Fibroblast of pulmonary artery (primary cell): ENCODE measurements around the gene WEE2.

ENCODE experiments used
- DNase-seq: peaks from one replicate; pipeline ENCODE4 v3.0.0-alpha.2; 2010; ENCODE audit warnings: low read depth
- H3K4me3 ChIP-seq: replicated peaks from 2 replicates; pipeline ENCODE4 v1.5.1; 2011; ENCODE audit warnings: low read depth, mild to moderate bottlenecking, control low read depth, low read length, moderate library complexity
- TF ChIP-seq, protein P1 (sequence below): IDR thresholded peaks from 2 replicates; pipeline ENCODE4 v1.5.1; 2011; ENCODE audit warnings: mild to moderate bottlenecking, control low read depth, low read length, inconsistent platforms; ENCODE audit errors: missing control alignments

Gene WEE2

DNA sequence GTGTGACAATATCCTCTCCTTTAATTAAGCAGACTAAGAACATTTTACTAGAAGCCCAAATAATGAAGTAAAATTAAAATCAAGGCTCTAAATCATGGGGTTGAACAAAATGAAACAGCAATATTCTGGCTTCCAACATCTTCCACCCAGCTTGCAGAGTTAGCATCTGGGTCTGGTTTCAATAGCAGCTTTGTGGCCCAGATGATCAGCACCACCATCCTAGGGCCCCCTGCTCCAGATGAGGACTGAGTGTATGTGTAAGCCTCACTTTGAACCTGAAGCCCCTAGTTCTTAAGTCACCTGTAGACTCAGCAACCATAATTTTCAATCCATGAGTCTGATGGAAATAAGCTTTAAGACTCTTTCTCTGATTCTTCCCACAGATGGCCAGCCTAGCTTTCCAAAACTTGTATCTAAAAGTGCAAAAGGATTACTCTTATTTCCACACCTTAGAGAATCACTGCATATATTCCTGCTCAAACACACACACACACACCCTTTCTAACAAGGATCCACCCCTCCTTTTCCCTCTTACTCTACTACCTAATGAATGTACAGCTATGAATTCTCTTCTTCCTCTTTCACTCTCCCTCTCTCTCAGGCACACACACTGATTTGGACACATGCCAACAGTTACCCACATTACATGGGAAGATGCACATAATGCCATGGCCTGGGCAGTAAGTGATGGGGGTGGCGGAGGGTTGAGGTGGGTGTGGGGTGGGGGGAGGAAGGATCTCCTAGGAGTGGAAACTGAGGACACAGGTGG lies 9.7 kb upstream of the WEE2 start:
- TF ChIP-seq, protein P1, sequence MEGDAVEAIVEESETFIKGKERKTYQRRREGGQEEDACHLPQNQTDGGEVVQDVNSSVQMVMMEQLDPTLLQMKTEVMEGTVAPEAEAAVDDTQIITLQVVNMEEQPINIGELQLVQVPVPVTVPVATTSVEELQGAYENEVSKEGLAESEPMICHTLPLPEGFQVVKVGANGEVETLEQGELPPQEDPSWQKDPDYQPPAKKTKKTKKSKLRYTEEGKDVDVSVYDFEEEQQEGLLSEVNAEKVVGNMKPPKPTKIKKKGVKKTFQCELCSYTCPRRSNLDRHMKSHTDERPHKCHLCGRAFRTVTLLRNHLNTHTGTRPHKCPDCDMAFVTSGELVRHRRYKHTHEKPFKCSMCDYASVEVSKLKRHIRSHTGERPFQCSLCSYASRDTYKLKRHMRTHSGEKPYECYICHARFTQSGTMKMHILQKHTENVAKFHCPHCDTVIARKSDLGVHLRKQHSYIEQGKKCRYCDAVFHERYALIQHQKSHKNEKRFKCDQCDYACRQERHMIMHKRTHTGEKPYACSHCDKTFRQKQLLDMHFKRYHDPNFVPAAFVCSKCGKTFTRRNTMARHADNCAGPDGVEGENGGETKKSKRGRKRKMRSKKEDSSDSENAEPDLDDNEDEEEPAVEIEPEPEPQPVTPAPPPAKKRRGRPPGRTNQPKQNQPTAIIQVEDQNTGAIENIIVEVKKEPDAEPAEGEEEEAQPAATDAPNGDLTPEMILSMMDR, result no peak

DNA sequence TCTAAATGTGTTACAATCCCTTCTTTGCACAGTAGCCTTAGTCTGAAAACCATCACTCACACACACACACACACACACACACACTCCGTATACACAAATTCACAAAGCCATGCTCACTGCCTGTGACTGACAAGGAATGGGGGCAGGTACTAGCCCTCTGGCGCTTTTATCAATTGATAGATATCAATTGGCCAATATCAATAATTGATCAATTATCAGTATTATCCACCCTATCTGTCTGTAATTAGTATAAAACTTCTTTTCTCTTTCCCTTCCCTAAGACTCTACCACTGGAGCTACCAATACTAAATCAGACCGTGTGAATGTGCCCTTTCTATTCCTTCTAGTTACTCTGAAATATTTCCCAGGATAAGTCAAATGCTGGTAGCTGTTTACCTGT lies 8.3 kb upstream of the WEE2 start:
- no peak overlapping the region for H3K4me3 ChIP-seq
- TF ChIP-seq, protein P1, result no peak
- no peak for DNase-seq

More for the DNA sequence above, 9.7 kb upstream of the WEE2 start:
- DNase-seq, result no peak
- no peak overlapping the region for H3K4me3 ChIP-seq

DNA sequence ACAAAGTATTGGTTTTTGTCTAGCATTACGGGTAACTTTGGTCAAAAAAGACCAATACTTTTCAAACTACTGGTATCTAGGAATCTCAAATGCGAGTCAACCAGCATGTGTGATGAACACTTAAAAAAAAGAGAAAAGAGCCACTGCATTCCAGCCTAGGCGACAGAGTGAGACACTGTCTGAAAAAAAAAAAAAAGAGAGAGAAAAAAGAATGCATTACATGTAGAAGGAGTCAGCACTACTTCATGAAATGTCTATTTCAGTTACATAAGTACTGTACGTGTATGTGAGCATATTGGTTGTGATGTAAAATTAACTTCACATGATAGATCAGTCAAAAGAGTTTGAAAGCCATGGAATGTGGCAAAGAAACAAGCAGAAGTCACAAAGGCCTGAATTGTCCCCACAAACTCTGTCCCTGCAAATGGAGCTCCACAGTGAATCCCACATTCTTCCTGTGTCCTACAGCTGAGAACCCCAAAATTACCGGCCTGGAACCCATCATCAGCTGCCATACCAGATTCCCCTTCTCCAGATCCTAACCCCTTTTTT lies 7.8 kb upstream of the WEE2 start:
- DNase-seq, result no peak
- TF ChIP-seq, protein P1, result no peak
- H3K4me3 ChIP-seq, result peak overlapping the region; percentile 68

DNA sequence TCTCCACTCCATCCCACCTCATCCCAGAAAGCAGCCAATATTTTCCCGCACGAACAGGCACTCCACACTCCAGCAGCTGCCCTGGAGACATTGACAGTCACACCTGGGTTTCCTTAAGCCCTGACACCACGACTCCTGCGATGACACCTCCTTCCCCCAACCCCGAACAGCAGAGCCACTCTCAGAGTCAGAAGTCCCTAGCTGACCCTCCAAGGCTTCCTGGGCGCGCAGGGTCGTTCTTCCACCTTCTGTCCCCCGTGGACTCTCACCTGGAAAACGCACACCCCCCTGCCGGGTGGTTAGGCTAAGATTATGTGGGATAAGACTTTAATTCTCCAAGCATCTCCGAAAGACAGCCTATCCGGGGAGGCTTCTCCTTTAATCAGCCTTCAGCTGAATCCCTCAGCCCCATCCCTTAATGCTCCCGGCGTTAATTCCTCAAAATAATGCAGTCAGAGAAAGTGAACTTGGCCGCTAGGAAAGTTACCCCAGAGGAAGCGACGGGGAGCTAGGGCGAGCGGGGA lies 7.2 kb upstream of the WEE2 start:
- TF ChIP-seq, protein P1, result no peak
- DNase-seq, result no peak
- peak overlapping the region; percentile 68 for H3K4me3 ChIP-seq

DNA sequence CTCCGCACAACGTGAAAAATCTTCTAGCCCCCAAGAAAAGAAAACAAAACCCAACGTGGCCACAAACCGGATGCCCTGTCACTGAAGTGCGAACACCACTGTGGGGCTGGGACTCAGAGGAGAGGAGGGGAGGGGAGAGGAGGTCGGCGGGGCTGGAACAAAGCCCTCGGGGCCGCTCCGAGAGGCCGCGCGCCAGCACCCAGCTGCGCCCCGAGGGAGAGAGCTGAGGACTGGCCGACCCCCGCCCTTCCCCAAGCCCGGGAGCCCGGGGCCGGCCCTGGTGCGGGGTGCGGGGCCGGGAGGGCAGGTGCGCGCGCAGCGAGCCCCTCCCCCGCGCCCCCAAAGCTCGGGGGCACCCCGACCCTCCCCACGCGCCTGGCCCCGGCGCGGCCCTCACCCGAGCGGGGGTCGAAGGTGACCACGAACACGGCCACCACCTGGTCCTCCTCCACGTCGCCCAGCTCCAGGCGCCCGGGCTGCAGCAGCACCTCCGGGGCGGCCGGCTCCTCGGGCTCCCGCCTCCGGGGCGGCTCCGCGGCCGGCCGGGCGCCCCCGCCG lies 6.6 kb upstream of the WEE2 start:
- TF ChIP-seq, protein P1, result no peak
- peak; percentile 22 for DNase-seq
- peak overlapping the region; percentile 68 for H3K4me3 ChIP-seq

DNA sequence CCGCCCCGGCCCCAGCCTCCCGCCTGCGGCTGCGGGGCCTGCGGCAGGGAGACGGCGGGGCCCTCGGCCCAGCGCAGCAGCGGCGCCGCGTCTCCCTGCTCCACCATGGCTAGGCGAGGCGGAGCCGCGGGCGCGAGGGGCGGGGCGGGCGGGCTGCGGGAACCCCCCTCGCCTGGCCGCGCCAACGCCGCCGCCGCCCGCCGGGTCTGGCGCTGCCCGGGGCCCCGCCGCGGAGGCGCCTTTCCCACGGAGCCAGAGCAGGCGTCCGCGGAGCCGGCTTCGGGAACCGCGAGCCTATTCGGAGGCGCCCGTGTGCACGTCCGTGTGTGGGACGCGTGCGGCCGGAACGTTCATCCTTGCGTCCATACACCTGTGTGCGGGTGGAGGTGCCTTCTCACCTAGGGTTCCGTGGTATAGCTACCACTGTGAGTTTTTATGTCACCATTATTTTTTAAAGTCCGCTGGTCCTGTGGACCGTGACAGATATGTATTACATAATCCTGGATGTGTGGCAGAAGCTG lies 6.0 kb upstream of the WEE2 start, which contains the start of gene DENND11:
DENND11 (minus strand) TSS at position 120 of the 521 bp plus-strand sequence; CDS start at position 107, 13 bp downstream.
- peak within 1 kb of the TSS; percentile 68 for H3K4me3 ChIP-seq
- TF ChIP-seq, protein P1, result no peak
- peak; percentile 20 for DNase-seq
